ENCODE results near the gene COMMD4.
"Not testable (repeated sequence)": the region's sequence is repeated elsewhere in the genome, so short reads cannot be mapped to it uniquely, and the experiment has no call there.

The COMMD4 gene

DNA sequence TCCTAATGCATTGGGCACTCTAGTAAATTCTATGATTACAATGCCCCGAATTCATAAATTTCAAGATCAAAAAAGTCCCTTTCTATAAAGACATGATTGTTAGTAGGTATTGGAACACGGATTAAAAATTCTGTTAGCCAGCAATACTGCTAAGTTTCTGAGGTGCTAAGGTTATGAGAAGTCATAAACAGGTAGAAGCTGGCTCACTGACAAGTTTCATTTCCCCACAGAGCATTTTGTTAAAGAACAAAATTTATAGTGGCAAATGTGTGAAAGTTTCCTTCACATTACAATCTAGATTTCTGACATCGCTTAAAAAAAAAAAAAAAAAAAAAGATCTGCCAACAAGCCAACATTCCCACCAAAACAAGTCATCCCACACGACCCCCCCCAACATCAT lies 44.9 kb downstream of the COMMD4 start:
- DNase-seq (ENCODE audit: low read depth), result no peak

DNA sequence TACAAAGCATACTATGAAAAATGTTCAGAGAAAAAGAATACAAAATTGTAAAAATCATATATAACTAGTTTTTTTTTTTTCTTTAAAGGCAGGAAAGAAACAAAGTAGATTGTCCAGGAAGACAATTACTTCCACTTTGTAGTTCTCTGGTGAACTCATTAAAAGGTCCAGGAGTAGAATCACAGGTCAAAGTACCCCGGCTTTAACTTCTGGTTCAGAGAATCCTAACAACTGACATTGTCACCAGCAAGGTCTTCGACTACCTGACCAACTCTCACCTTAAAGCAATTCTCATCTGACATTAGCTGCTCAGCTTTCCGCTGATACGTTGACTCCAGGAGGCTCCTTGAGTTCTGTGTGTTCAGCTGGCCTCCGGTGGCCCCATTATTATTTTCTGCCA lies 48.1 kb downstream of the COMMD4 start:
- not testable (repeated sequence) for DNase-seq (ENCODE audit: low read depth)

Data from stimulated activated CD8-positive, alpha-beta memory T cell treated with anti-CD3 and anti-CD28 coated beads, Interleukin-15, amount 100 ng/mL, for 1 hour (primary cell).